GM18517 (cell line): ENCODE measurements around the gene PAM.
"Not testable (repeated sequence)": the region's sequence is repeated elsewhere in the genome, so short reads cannot be mapped to it uniquely, and the experiment has no call there.

Source experiments
- ATAC-seq: cut with Tn5 transposase; IDR thresholded peaks from one replicate; pipeline ENCODE4 v1.9.1; 2021; ENCODE audit warnings: mild to moderate bottlenecking, moderate library complexity; ENCODE audit not compliant: unreplicated experiment

The PAM gene

DNA sequence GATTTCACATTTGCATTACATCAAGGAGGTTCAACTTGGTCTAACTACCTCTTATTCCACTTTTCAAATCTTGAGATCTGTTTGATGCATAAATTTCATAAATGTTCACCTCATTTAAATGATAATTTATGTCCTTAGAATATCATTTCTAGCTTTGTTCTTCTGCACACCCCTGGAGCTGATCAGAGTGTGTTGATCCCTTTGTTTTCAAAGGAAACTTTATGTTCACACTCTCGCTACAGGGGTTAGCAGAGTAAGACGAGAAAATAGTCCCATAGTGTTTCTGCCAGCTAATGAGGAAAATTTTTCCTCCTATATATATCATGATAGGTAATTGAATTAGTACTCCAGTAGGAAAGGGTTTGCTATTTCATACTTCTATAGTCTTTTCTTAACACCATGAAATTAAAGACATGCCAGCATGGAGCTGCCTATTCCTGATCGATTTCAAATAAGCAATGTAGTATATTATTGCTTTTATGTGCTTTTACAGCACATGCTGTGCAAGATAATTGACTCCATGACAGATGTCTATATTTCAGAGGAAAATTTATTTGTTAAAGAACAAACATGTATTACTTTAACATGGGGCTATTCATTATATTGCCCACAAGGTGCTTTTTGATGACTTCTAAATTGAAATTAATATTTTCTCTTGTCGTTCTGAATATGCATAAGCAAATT, 4.8 kb upstream of the PAM start:
- no peak for ATAC-seq

DNA sequence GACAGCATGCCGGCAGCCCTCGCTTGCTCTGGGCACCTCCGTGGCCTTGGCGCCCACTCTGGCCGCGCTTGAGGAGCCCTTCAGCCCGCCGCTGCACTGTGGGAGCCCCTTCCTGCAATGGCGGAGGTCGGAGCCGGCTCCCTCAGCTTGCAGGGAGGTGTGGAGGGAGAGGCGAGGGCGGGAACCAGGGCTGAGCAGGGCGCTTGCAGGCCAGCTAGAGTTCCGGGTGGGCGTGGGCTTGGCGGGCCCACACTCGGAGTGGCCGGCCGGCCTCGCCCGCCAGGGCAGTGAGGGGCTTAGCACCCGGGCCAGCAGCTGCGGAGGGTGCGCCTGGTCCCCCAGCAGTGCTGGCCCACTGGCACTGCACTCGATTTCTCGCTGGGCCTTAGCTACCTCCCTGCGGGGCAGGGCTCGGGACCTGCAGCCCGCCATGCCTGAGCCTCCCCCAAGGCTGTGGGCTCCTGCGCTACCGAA, 3.2 kb upstream of the PAM start:
- ATAC-seq = not testable (repeated sequence)

DNA sequence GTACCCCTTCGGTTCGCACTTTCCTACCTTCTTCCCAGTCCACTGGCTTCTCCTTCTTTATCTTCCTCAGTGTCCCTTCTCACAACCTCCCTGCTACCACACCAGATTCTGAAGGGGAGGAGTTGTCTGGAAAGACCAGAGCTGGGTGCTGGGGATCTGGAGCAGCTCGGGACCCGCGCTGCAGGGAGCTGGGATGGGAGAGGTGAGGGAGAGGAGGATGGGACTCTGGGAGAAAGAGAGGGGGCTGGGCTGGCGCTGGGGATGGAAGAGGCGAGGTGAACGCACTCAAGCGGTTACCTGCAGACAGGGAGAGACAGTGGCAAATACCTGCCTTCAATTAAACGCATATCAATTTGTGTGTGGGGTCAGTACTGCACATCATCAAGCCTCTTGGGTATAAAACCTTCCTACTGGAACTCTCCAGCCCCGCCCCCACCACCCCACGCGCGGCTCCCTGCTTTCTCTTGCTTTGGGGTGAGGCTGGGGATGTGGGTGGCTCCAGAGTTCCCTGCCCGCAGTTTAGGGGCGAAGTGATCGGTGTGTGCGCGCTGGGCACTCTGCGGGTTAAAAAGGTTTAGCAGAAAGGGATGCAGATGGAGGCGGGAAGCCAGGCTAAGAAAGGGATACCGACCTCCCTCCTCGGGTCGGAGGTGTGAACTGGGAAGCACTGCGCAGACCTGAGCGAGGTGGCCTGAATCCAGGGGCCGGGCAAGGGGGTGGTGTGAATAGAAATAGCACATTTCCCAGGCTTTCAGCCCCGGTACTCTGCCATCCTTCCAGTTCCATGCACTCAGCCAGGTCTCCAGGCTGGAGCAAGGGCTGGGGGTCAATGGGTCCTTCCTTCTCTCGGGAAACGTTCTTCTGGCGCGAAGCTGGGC, 977 bp upstream of the PAM start:
- ATAC-seq = peak; percentile 1

DNA sequence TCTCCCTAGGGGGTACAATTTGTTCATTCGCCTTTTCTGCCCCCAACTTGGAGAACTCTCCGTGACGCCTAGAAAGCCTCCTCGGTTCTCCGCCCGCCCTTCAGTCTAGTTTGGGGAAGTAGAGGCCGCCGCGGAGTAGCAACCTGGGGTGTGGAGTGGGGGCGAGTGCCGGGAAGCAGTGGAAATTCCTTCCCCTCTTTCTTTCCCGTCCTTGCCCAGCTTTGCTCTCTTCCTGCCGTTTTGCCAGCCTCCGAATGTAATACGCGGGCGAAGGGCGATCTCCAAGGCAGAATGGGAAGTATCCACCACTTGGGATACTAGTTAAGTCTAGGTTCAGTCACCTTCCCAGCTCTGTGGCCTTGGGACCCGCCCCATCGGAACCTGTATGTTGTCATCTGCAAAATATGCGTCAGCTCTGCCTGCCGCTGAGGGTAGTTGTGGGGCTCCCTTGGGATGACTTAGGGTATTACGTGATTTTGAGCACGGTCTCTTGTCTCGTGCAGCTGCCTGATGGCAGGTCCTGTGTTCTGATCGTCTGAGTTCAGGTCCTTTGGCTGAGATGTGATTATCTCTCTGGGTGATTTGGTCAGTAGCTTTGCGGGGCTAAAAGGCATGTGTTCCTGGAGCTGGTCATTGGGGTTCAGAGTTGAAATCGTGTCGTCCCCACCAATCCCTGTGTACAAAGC, 724 bp downstream of the PAM start:
- ATAC-seq = peak; percentile 86

DNA sequence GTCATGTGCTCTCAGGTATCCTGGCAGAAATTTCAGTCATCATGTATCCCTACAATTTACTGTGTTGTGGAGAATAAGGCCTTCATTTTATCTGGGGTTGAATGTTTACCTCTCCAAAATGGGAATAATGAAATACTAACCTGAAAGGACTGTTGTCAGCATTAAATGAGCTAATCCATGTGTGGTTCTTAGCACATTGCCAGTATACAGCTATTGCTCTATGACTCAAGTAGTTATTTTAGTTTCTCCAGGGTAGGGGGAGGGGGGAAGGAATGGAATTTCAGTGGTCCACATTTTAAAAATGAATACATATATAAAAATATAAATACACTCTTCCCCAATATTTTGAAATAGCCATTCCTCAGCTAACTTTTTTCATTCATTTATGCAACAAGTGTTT, 3.5 kb downstream of the PAM start:
- ATAC-seq = no peak

DNA sequence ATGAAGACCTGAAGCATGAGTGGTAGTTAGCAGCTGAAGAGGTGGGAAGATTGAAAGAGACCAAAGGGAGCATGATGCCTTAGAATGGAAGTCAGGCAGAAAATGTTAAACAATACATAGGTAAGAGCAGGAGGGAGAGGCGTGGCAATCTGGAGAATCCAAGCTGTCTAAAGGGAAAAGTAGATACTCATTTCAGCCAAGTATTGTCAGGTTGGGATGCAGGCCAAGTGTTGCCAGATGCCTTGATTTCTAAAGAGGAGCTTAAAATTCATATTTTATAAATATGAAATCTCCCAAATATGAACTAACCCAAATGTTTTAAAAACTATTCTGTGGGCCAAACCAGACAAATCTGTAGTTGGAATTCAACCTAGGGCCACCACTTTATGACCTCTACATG, 4.2 kb downstream of the PAM start:
- no peak for ATAC-seq

DNA sequence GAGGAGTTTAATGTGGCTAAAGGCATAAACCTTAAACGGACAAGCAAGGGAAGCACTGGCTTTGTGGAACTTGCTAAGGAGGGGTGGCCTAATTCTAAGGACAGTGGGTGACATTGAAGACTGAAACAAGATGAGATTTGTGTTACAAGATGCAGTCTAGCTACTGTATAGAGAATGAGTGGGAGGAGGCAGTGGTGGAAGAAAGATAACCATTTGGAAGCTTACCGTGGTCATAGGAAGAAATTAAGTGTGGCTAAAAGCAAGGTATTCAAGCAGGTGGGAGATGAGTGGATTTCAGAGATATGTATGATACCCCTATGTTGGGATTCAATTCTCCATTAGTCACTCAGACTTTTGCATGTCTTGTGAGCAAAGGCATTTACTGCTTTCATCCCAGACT, 4.6 kb downstream of the PAM start:
- no peak for ATAC-seq

DNA sequence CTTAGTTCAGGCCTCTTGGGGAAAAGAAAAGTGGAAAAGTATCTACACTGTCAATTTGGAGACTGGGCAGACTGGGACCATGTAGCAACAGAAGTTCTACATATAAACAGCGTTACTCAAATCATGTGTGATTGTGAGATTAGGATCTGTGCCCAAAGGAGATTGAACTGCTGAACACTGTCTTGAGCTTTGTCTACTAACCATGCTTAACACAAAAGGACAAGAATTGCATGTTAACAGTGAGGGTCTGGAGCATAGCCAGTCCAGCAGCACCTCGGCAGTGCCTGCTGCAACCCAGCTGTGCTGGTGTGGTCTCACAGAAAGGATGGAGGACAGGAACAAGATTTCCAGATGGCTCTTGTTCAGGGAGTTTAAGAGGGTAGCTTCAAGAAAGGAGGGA, 5.7 kb downstream of the PAM start:
- ATAC-seq = no peak

DNA sequence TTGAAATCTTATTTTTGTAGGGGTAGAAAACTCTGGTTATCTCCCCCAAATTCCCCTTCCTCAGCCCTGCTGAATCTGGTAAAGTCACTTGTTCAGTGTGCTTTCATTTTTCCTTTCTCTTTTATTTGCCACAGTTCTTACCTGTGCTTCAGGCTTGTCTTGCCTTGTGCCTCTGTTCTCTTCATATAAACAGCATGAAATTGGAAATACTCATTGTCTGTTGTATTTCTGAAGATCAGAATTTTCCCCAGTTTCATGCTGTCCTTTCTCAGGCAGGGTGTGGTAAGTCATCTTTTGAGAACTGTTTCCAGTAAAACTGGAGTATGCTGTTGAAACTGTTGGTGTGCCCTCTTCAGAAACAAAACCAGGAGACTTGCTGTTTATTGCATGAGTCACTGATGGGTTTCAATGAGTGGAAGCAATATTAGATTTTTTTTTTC, 7.0 kb downstream of the PAM start:
- peak; percentile 88 for ATAC-seq

DNA sequence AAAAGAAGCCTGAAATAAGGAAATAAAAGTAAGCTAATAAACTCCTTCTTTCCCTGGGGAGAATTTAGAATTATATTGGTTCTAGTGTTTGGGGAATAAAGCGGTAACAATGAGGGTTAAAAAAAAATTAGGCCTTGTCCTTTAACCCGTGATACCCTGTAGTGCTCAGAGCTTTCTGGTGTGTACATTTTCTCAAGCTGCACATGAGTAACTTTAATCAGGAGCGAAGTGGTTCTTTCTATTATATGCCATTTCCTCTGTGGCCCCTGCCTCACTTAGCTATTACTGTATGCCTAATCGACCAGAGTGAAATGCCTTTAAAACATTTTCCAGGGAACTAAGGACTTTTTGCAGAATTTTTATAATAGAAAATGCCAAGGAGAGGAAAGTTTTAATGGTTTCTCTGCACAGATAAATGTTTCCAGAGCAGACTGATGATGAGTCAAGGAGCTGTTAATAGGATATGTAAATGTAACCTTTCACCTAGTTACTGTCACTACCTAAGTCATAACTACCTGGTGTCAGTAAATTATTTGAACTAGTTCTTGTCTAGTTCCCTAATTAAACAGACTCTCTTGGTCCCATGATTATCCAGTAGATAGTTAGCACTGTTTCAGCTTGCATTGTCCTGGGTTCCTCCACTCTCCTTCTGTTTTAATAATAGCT, 7.6 kb downstream of the PAM start:
- no peak for ATAC-seq

DNA sequence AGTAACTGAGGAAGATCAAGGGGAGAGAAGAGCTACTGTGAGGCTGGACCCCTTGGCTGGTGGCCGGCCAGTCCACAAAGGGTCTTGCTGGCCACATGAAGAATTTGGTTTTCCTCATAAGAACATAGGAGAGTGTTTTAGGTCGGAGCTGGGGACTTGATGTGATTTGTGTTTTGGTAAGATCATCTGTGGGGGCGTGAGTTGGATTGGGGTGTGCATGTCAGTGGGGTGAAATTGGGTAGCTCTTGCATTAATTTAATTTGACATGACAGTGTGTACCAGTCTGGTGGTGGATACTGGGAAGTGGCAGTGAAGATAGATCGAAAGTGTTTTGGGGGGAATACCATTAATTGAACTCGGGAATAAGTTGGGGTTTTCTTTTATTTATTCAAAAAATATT, 8.6 kb downstream of the PAM start:
- ATAC-seq = no peak

DNA sequence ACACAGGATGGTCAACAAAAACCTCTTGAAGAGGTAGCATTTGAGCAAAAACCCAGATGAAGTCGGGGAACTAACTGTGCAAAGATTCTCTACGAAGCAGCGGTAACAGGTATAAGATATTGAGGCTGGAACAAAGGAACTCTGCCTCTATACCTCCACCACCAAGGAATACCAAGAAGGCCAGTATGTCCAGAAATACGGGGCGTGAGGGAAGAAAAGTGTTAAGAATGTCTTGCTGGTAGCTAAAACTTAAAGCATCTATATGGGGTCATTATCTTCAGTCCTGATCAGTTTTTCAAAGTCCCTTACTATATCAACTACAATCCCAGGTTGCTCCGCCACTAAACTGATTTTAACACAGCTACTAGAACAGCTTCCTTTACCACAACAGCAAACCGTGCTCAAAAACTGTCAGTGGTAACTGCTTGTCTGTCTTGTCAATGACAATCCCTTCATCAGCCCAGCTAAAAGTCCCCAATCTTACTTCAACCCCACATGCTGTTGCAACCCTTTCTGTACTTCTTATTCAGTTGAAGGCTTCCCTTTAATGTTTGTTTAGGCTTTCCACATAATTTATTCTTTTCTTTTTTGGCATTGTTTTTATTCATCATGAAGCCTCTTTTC, 9.4 kb downstream of the PAM start:
- ATAC-seq = no peak

DNA sequence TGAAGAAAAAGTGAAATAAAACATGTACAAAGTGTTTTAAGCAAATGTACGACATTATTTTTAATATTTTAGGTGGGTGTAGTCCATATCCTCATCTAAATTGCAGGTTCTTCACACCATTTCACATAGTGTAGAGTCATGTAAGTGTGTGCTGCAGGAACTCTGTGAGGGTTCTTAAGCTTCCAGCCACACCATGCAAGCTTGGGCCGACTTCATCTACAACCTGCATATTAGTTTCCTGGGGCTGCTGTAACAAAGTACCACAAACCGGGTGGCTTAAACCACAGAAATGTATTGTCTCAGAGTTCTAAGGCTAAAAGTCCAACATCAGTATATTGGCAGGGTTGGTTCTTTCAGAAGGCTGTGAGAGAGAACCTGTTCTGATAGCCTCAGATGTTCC, 10.2 kb downstream of the PAM start:
- no peak for ATAC-seq

DNA sequence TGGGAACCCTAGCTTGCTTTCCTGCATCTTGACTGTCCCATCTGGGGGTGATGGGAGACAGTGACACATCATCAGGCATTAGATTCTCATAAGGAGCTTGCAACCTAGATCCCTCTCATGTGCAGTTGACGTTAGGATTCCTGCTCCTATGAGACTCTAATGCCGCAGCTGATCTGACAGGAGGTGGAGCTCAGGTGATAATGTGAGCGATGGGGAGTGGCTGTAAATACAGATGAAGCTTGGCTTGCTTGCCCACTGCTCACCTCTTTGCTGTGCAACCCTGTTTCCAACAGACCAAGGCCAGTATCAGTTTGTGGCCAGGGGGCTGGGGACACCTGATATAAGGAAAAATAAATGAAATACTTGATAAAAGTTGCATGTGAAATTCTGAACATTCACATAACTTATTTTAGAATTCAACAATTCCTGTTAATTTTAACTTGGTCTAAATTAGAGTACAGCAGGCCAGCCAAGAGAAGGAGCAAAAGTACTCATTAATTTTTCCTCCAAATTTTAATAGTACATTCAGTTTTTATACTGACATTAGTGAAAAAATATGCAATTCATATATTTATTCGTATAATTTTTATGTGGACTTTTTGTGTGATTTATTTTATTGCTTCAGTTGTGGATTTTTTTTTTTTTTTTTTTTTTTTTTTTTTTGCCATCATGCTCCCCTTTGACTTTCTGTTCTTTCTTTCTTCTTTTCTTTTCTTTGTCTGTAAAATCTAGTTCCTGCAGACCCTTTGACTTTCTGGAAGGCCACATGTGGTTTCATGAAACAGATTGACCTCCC, 11.4 kb downstream of the PAM start:
- ATAC-seq = no peak

DNA sequence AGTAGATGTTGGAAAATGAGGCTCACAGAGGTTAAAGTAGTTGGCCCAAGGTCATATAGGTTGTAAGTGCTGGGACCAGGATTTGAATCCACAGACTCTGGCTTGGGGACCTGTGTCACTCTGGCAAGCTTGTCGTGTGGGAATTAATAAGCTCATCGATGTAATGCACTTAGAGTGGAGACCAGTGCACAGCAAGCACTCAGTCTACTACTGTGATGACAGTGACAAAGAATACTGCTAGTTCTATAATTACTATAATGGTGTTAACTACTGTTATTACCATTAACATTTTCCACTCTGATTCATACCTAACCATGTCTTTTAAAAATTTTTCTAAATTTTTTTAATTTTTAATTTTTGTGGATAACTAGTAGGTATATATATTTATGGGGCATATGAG, 12.8 kb downstream of the PAM start:
- no peak for ATAC-seq

DNA sequence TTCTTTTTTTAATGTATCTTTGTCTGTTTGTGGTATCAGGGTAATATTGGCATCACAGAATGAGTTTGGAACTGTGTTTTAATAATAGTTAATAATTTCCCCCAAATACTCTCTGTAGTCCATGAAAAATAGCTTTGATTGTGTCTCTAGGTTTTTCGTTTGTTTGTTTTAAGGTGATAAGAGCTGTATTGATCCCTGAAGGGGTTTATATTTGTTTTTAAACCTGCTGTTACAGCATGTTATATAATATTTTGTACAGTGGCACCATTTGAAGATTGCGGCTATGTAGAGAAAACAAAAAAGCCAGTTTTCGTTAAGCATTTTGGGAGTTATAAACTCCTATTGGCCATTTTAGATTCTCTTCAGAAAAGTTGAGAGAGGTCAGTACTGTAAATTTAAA, 15.7 kb downstream of the PAM start:
- no peak for ATAC-seq

DNA sequence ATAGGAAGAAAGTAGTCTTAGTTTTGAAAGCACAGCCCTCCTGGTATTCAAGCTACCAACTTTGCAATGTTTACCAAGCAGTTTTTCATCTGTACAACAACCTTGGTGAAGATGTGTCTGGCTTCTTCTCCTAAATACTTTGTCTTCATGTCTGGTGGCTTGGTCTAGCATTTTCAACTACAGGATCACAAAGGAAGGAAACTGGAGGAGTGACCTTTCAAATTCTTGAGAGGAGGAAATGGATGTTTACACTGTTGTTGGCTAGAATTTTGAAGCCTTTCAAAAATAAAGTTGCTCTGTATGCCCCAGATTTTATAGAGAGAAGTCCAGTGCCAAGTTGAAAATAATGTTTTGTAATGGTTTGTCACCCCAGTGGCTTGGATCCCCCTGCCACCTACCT, 16.3 kb downstream of the PAM start:
- ATAC-seq = no peak

DNA sequence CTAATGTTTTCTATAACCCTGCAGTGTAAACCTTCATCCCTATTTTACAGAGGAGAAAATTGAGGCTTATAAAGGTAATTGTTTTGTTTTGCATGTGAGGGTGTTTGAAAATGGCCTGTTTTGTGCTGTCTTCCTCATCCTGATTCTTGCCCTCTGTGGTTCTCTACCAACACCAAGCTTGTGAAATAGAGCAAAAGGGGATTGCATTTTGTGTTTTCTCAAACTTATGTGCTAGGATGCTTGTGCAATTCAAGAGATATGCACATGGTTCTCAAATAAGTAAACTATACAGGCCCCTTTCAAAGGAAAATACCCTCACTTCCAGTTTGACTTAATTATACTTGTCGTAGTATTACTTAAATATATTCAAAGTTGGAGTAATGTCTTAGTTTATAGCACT, 17.2 kb downstream of the PAM start:
- ATAC-seq = no peak

DNA sequence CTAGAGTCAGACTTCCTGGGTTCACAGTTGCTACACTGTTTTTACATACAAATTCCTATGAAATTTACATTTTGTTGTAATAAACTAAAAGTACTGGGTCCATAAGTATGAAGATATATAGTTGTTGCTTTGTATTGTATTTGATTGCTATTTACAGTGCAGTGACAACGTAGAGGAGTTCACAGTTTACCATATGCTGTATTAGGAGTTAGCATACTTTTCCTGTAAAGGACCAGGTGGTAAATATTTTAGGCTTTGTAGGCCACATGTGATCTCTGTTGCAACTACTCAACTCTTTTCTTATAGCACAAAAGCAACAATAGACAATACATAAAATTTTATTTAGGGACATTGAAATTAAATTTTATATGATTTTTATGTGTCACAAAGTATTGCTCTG, 18.0 kb downstream of the PAM start:
- ATAC-seq = no peak

DNA sequence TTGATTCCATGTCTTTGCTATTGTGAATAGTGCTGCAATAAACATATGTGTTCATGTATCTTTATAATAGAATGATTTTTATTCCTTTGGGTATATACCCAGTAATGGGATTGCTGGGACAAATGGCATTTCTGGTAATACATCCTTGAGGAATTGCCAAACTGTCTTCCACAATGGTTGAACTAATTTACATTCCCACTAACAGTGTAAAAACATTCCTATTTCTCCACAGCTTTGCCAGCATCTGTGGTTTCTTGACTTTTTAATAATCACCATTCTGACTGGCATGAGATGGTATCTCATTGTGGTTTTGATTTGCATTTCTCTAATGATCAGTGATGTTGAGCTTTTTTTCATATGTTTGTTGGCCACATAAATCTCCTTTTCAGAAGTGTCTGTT, 20.7 kb downstream of the PAM start:
- ATAC-seq = not testable (repeated sequence)
